Ovary (tissue), 9 donors: Measurements from ENCODE around the gene TRIM66. TPM values are rescaled to one million over a fixed set of nuclear protein-coding genes. Genes with fewer than 3 reads are reported as not detected.

Source experiments
- DNase-seq, 5 donors: peaks; one replicate each; pipeline ENCODE4 v3.0.0-alpha.2; 2019 to 2020
- H3K27ac ChIP-seq, 2 donors: fragments of 200-600 bp; one replicate each; pipeline versions ENCODE4 v1.5.1 to v1.8.0; 2019 to 2022
- H3K27me3 ChIP-seq: fragments of 200-600 bp; one replicate; pipeline ENCODE4 v1.8.0; 2022
- H3K36me3 ChIP-seq: fragments of 200-600 bp; sonication (generic); one replicate; pipeline ENCODE4 v1.5.1; 2019
- H3K4me1 ChIP-seq: one replicate; pipeline ENCODE4 v1.8.1; 2013; ENCODE audit warnings: mild to moderate bottlenecking, moderate library complexity; ENCODE audit not compliant: insufficient read depth
- H3K4me3 ChIP-seq: fragments of 200-600 bp; sonication (generic); one replicate; pipeline ENCODE4 v1.5.1; 2017
- H3K9me3 ChIP-seq, 2 donors: fragments of 200-600 bp in 1 of 2; sonication (generic) in 1 of 2; one replicate each; pipeline versions ENCODE4 v1.5.1 to v1.8.1; 2013 to 2019; ENCODE audit warnings: mild to moderate bottlenecking in 1 of 2, moderate library complexity in 1 of 2
- CTCF ChIP-seq, 3 donors: fragments of 450-650 bp in 2 of 3; fragments of 200-600 bp in 1 of 3; IDR thresholded peaks; one replicate each; pipeline versions ENCODE4 v1.5.1 to v1.8.0; 2016 to 2022; ENCODE audit warnings: antibody characterized with exemption in 3 of 3, mild to moderate bottlenecking in 1 of 3
- EP300 ChIP-seq: sonication (generic); formaldehyde crosslinking; IDR thresholded peaks from one replicate; pipeline ENCODE4 v1.6.1; 2017; ENCODE audit warnings: antibody characterized with exemption
- POLR2A ChIP-seq: fragments of 450-650 bp; IDR thresholded peaks from one replicate; pipeline ENCODE4 v1.6.1; 2017; ENCODE audit warnings: antibody characterized with exemption, mild to moderate bottlenecking, moderate library complexity
- WGBS, 3 donors: extraction: QIAGEN DNeasy Blood & Tissue Kit in 1 of 3; methylation state at CpG; one replicate each; pipeline versions ENCODE4 v1.1.5 to v1.1.7; 2013 to 2017; 5-methylcytosine and 5-hydroxymethylcytosine counted together
- intact Hi-C, 4 donors: fragments of 100-400 bp; cut with DNase I; formaldehyde crosslinking; loops; one replicate each; pipeline versions ENCODE4 v1.11.0 to v1.15.1; 2022 to 2023
- polyA plus RNA-seq, 2 donors: library from polyadenylated mRNA; stranded (reverse); fragments of 200-250 nt in 1 of 2; fragments of 350-450 nt in 1 of 2; fragmentation: Illumina TruSeq in 1 of 2; extraction: RNeasy Lipid Tissue Mini Kit (QIAGEN cat#74804) in 1 of 2; gene quantifications; one replicate each; pipeline ENCODE4 v1.2.3, GENCODE V29; 2013 to 2014
- total RNA-seq, 7 donors: library from RNA; depleted of rRNA in 2 of 7; stranded (reverse); fragments of >200 nt in 2 of 7; fragmentation: NEBNext Ultra II Directional in 3 of 7; extraction: Animal tissue kit (Norgen Biotek cat#: 25700) in 3 of 7; gene quantifications; one replicate each; pipeline versions ENCODE4 v1.1.0 to v1.2.4, GENCODE V29; 2016 to 2023
- donor health status: DM: no; HTN: no; CAD: no; lungs with moderate emphysema.
- donor health status: DM: no; HTN: no; CAD: no.
- donor health status: Bipolar disorder and iron deficiency.
- donor health status: DM: yes; HTN: yes; CAD: no.
- donor health status: DM: no; HTN: no; CAD: no.
- donor health status: DM: yes; HTN: yes; CAD: no.

TRIM66 gene
- total and polyA plus RNA-seq, 9 donors: 2.3 to 15.4 (median 4.9) TPM

DNA sequence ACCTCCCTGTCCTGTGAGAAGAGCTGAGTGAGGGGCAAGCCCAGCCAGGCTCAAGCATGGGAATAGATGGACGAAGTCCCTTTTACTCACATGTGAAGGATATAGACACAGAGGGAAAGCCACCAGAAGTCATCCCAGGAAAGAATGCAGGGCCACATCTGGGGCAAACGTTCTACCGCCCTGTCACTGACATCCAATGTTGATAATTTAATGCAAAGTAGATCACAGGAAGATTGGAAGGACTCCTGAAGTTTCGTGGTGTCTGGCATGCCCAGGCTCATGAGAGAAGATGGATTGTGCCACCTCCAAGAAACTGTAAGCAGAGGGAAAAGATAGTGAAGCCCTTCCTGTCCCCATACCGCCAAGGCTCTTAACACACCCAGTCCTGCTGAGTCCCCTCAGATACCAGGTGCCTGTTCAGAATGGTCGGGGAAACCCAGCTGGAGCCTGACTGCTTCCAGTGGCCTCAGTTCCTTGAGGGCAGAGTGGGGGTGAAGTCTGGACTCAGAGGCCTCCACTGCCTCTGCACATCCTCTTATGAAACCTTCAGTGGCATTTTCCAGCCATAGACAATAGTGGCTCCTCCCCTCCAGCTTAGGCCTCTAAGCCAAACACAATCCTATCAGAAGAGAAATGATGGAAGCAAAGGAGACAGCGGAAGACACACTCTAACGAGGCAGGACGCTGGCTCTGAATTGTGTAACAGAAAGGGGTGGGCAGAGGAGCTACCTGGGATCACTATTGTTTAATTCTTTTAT, 80.9 kb downstream of the TRIM66 start:
- intact Hi-C loops: no loop called here
- Histone ChIP-seq H3K36me3 (no peaks in the 10 kb centered on the region), H3K4me1 (no peaks in the 10 kb centered on the region), H3K27ac (no peak overlapping the region), H3K27me3 (no peaks in the 10 kb centered on the region), H3K9me3 (no peaks in the 10 kb centered on the region), H3K4me3 (no peak overlapping the region)
- WGBS, 3 donors: 77 to 80% (median 79%) methylated on average over 9 of the region's 9 CpGs
- no peak for TF ChIP-seq EP300
- no peak for TF ChIP-seq POLR2A
- TF ChIP-seq CTCF (IDR thresholded peaks at IDR 0.05): no peak
- DNase-seq: no peak

- TF ChIP-seq EP300 (no peak), POLR2A (no peak), CTCF (IDR thresholded peaks at IDR 0.05) (no peak)
- WGBS, 3 donors: 78 to 95% (median 86%) methylated on average over 1 of the region's 1 CpG
- Histone ChIP-seq H3K4me3 (no peak overlapping the region), H3K36me3 (no peaks in the 10 kb centered on the region), H3K27ac (no peak overlapping the region), H3K9me3 (no peaks in the 10 kb centered on the region), H3K4me1 (peaks cover 4% of the 10 kb centered on the region), H3K27me3 (no peaks in the 10 kb centered on the region)
- intact Hi-C loops: no loop called here
- no peak for DNase-seq
Observed at GRCh38 chr11:8598506-8598905, 84.0 kb downstream of the TRIM66 start.

DNA sequence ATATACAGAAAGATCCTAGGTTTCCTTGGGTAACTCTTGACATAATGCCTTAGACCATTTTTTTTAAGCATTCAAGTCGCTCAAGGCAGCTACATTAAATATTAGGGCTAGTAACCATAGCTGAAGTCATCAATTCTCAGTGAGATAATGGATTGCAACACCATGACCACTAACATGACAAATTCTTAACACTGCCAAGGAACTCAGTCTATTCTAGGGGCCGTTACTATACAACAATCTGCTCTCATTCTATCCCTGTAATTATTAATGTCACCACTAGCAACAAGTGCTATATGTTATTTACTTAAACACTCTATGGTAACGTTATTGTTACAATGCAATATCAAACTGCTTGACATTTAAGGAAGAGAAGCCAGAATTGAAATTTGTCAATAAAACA, 85.3 kb downstream of the TRIM66 start:
- H3K4me3 ChIP-seq: no peak overlapping the region
- no peaks in the 10 kb centered on the region for H3K9me3 ChIP-seq
- H3K4me1 ChIP-seq: peaks cover 5% of the 10 kb centered on the region
- intact Hi-C loops: no loop called here
- DNase-seq: no peak
- no peaks in the 10 kb centered on the region for H3K27me3 ChIP-seq
- 60 to 63% (median 61%) methylated on average over 3 of the region's 3 CpGs for WGBS, 3 donors
- H3K27ac ChIP-seq: no peak overlapping the region
- TF ChIP-seq EP300 (no peak), POLR2A (no peak), CTCF (IDR thresholded peaks at IDR 0.05) (no peak)
- no peaks in the 10 kb centered on the region for H3K36me3 ChIP-seq

GRCh38 chr11:8596504-8597046, 85.9 kb downstream of the TRIM66 start:
- intact Hi-C loops: no loop called here
- H3K36me3 ChIP-seq: no peaks in the 10 kb centered on the region
- TF ChIP-seq CTCF (IDR thresholded peaks at IDR 0.05) (no peak), EP300 (no peak), POLR2A (no peak)
- no peak overlapping the region for H3K4me3 ChIP-seq
- peaks cover 5% of the 10 kb centered on the region for H3K4me1 ChIP-seq
- H3K27me3 ChIP-seq: no peaks in the 10 kb centered on the region
- DNase-seq: no peak
- H3K9me3 ChIP-seq: no peaks in the 10 kb centered on the region
- H3K27ac ChIP-seq: no peak overlapping the region
